SK-N-SH treated with all-trans-retinoic acid at 6 μM for 48 hours (cell line): Measurements from ENCODE around the gene GMPR2.
A peak's percentile ranks its signal among the peaks of the same experiment; 100 is the strongest.
"Not testable (repeated sequence)": the region's sequence is repeated elsewhere in the genome, so short reads cannot be mapped to it uniquely, and the experiment has no call there.

ENCODE experiments used
- ATAC-seq: fragments of 200-7000 bp; cut with Tn5 transposase; 3 replicates; pipeline ENCODE4 v1.9.1; 2020; ENCODE audit warnings: mild to moderate bottlenecking, moderate library complexity
- ARNTL ChIP-seq: fragments of 450-650 bp; formaldehyde crosslinking; IDR thresholded peaks from 2 replicates; pipeline ENCODE4 v1.5.0; 2020; ENCODE audit warnings: low read depth, mild to moderate bottlenecking, moderate library complexity, borderline replicate concordance
- BACH2 ChIP-seq: fragments of 250-450 bp; sonication (Bioruptor Pico); IDR thresholded peaks from 2 replicates; pipeline ENCODE4 v1.9.0; 2021; ENCODE audit warnings: mild to moderate bottlenecking, borderline replicate concordance
- CSDC2 ChIP-seq: fragments of 250-450 bp; sonication (Bioruptor Pico); IDR thresholded peaks from 2 replicates; pipeline ENCODE4 v1.5.0; 2020; ENCODE audit warnings: mild to moderate bottlenecking, moderate library complexity
- CSRNP3 ChIP-seq: fragments of 250-450 bp; sonication (Bioruptor Pico); IDR thresholded peaks from 2 replicates; pipeline ENCODE4 v1.5.1; 2021; ENCODE audit warnings: mild to moderate bottlenecking, moderate library complexity
- ESRRG ChIP-seq: fragments of 250-450 bp; sonication (Bioruptor Pico); IDR thresholded peaks from 2 replicates; pipeline ENCODE4 v1.6.1; 2021; ENCODE audit warnings: mild to moderate bottlenecking
- GLIS3 ChIP-seq: fragments of 250-450 bp; sonication (Bioruptor Pico); IDR thresholded peaks from 2 replicates; pipeline ENCODE4 v1.5.0; 2020; ENCODE audit warnings: mild to moderate bottlenecking, moderate library complexity
- OSR1 ChIP-seq: fragments of 250-450 bp; sonication (Bioruptor Pico); IDR thresholded peaks from 2 replicates; pipeline ENCODE4 v1.8.0; 2022; ENCODE audit warnings: moderate library complexity, mild to moderate bottlenecking, inconsistent platforms
- PATZ1 ChIP-seq: fragments of 250-450 bp; sonication (Bioruptor Pico); IDR thresholded peaks from 2 replicates; pipeline ENCODE4 v1.8.0; 2020; ENCODE audit warnings: mild to moderate bottlenecking, moderate library complexity, borderline replicate concordance
- POU6F1 ChIP-seq: fragments of 250-450 bp; sonication (Bioruptor Pico); IDR thresholded peaks from 2 replicates; pipeline ENCODE4 v1.8.0; 2021; ENCODE audit warnings: low read depth, mild to moderate bottlenecking, moderate library complexity, borderline replicate concordance
- PPARA ChIP-seq: fragments of 250-450 bp; sonication (Bioruptor Pico); IDR thresholded peaks from 2 replicates; pipeline ENCODE4 v1.5.0; 2020; ENCODE audit warnings: mild to moderate bottlenecking, borderline replicate concordance
- RARB ChIP-seq: fragments of 250-450 bp; sonication (Bioruptor Pico); IDR thresholded peaks from 2 replicates; pipeline ENCODE4 v1.8.0; 2021; ENCODE audit warnings: mild to moderate bottlenecking, moderate library complexity
- TCF4 ChIP-seq: fragments of 250-450 bp; sonication (Bioruptor Pico); IDR thresholded peaks from 2 replicates; pipeline ENCODE4 v1.8.0; 2021; ENCODE audit warnings: mild to moderate bottlenecking, moderate library complexity, borderline replicate concordance
- TOX ChIP-seq: fragments of 250-450 bp; sonication (Bioruptor Pico); IDR thresholded peaks from 2 replicates; pipeline ENCODE4 v1.8.0; 2021; ENCODE audit warnings: mild to moderate bottlenecking, moderate library complexity, borderline replicate concordance
- TSHZ2 ChIP-seq: fragments of 250-450 bp; sonication (Bioruptor Pico); IDR thresholded peaks from 2 replicates; pipeline ENCODE4 v1.5.0; 2020; ENCODE audit warnings: mild to moderate bottlenecking, moderate library complexity
- ZC3H10 ChIP-seq: fragments of 250-450 bp; sonication (Bioruptor Pico); IDR thresholded peaks from 2 replicates; pipeline ENCODE4 v1.5.1; 2021; ENCODE audit warnings: mild to moderate bottlenecking, moderate library complexity
- ZFP3 ChIP-seq: fragments of 250-450 bp; sonication (Bioruptor Pico); IDR thresholded peaks from 2 replicates; pipeline ENCODE4 v1.5.0; 2020; ENCODE audit warnings: mild to moderate bottlenecking, moderate library complexity
- ZFP30 ChIP-seq: fragments of 450-650 bp; formaldehyde crosslinking; IDR thresholded peaks from 2 replicates; pipeline ENCODE4 v1.5.0; 2022; ENCODE audit warnings: mild to moderate bottlenecking, moderate library complexity
- ZNF565 ChIP-seq: fragments of 450-650 bp; formaldehyde crosslinking; conservative IDR thresholded peaks from 2 replicates; pipeline ENCODE4 v1.5.0; 2020; ENCODE audit warnings: low read depth, mild to moderate bottlenecking, moderate library complexity
- ZNF70 ChIP-seq: fragments of 450-650 bp; formaldehyde crosslinking; IDR thresholded peaks from 2 replicates; pipeline ENCODE4 v1.5.0; 2020; ENCODE audit warnings: mild to moderate bottlenecking, moderate library complexity
- ZNF8 ChIP-seq: fragments of 450-650 bp; formaldehyde crosslinking; IDR thresholded peaks from 2 replicates; pipeline ENCODE4 v1.5.0; 2020; ENCODE audit warnings: mild to moderate bottlenecking, moderate library complexity

Gene GMPR2

GRCh38 chr14:24212924-24213865 is 19.5 kb upstream of the GMPR2 start, which contains the start of gene CHMP4A (continued):
- 0 out of 2 replicates have a peak, but pooled peaks have one; percentile 65 for TF ChIP-seq CSRNP3
- TF ChIP-seq GLIS3 (CRISPR knock-in tag) = peak; percentile 71; the same call in 1 of the 2 replicates
- TF ChIP-seq TCF4 = no peak; the same call in 1 of the 2 replicates
- no peak for TF ChIP-seq TOX (CRISPR knock-in tag)
- 0 out of 2 replicates have a peak, but pooled peaks have one; percentile 36 for TF ChIP-seq RARB (CRISPR knock-in tag)
- no peak for TF ChIP-seq BACH2 (CRISPR knock-in tag)
- TF ChIP-seq ZNF70 (CRISPR knock-in tag) = no peak
- no peak for TF ChIP-seq ZNF8
- TF ChIP-seq CSDC2 (CRISPR knock-in tag) = peak; percentile 56; the same call in 1 of the 2 replicates
- TF ChIP-seq ARNTL (CRISPR knock-in tag) = no peak

GRCh38 chr14:24213866-24214662 is 18.7 kb upstream of the GMPR2 start:
- ATAC-seq = no peak
- TF ChIP-seq ARNTL (CRISPR knock-in tag) = no peak
- TF ChIP-seq TCF4 = no peak
- no peak for TF ChIP-seq TOX (CRISPR knock-in tag)
- no peak for TF ChIP-seq ESRRG (CRISPR knock-in tag)
- no peak for TF ChIP-seq GLIS3 (CRISPR knock-in tag)
- TF ChIP-seq ZFP30 = no peak
- TF ChIP-seq ZNF70 (CRISPR knock-in tag) = no peak
- no peak for TF ChIP-seq OSR1 (CRISPR knock-in tag)
- TF ChIP-seq PATZ1 = no peak
- no peak for TF ChIP-seq BACH2 (CRISPR knock-in tag)
- TF ChIP-seq ZNF565 (CRISPR knock-in tag) = no peak
- TF ChIP-seq CSRNP3 = no peak
- TF ChIP-seq ZFP3 (CRISPR knock-in tag) = no peak
- no peak for TF ChIP-seq POU6F1
- no peak for TF ChIP-seq CSDC2 (CRISPR knock-in tag)
- no peak for TF ChIP-seq ZNF8

- TF ChIP-seq ZNF70 (CRISPR knock-in tag) (no peak), TCF4 (no peak)
- peak; percentile 80 for ATAC-seq
Observed at GRCh38 chr14:24215495-24216344, 17.0 kb upstream of the GMPR2 start, which contains the start of gene MDP1. Gene MDP1, minus strand, starts transcription at chr14:24216066. Its CDS starts 111 bp downstream, at chr14:24215955.

- TF ChIP-seq PPARA (CRISPR knock-in tag) (no peak), TSHZ2 (CRISPR knock-in tag) (no peak), OSR1 (CRISPR knock-in tag) (no peak), ZC3H10 (CRISPR knock-in tag) (no peak), POU6F1 (no peak), ZNF565 (CRISPR knock-in tag) (no peak)
- no peak for ATAC-seq
Observed at GRCh38 chr14:24216345-24216699, 16.4 kb upstream of the GMPR2 start.

GRCh38 chr14:24216876-24217275 is 15.9 kb upstream of the GMPR2 start:
- ATAC-seq = not testable (repeated sequence)
